Lower leg skin (tissue), 4 donors: Measurements from ENCODE around the gene PSMD2. TPM values are rescaled to one million over a fixed set of nuclear protein-coding genes. Genes with fewer than 3 reads are reported as not detected.
A peak's percentile ranks its signal among the peaks of the same experiment; 100 is the strongest.
"Not testable (repeated sequence)": the region's sequence is repeated elsewhere in the genome, so short reads cannot be mapped to it uniquely, and the experiment has no call there.

Experiments
- DNase-seq, 2 donors: peaks; one replicate each; pipeline ENCODE4 v3.0.0-alpha.2; 2019; ENCODE audit warnings: low spot score in 2 of 2
- H3K4me3 ChIP-seq: fragments of 200-600 bp; sonication (generic); 2 replicates; pipeline ENCODE4 v1.5.1; 2017; ENCODE audit warnings: mild to moderate bottlenecking, low read depth; ENCODE audit not compliant: poor library complexity, severe bottlenecking
- CTCF ChIP-seq, 3 donors: fragments of 450-650 bp; IDR thresholded peaks; one replicate each; pipeline ENCODE4 v1.5.1; 2016; ENCODE audit warnings: antibody characterized with exemption in 3 of 3, mild to moderate bottlenecking in 3 of 3, moderate library complexity in 2 of 3
- POLR2A ChIP-seq, 2 donors: fragments of 450-650 bp; IDR thresholded peaks; one replicate each; pipeline ENCODE4 v1.6.1; 2016 to 2017; ENCODE audit warnings: antibody characterized with exemption in 2 of 2, mild to moderate bottlenecking in 1 of 2, moderate library complexity in 1 of 2
- WGBS, 2 donors: methylation state at CpG; one replicate each; pipeline ENCODE4 v1.1.5; 2018; 5-methylcytosine and 5-hydroxymethylcytosine counted together
- intact Hi-C: fragments of 100-400 bp; cut with DNase I; formaldehyde crosslinking; loops from one replicate; pipeline ENCODE4 v1.15.0; 2023; ENCODE audit warnings: low total_unique reads
- total RNA-seq, 4 donors: library from RNA; depleted of rRNA; stranded (reverse); fragments of >200 nt; gene quantifications; one replicate each; pipeline ENCODE4 v1.1.0, GENCODE V29; 2016

Gene PSMD2
- total RNA-seq, 4 donors from 2014 or later, result 194 to 263 (median 211) TPM

- 44 to 52% methylated on average over 8 of the region's 8 CpGs for WGBS, 2 donors
- peak in 1 of 2 donors; percentile 54 for DNase-seq
- TF ChIP-seq CTCF (IDR thresholded peaks at IDR 0.05), result no peak
- no peak for TF ChIP-seq POLR2A (IDR thresholded peaks at IDR 0.05)
- intact Hi-C loops, result no loop called here
- H3K4me3 ChIP-seq, result no peak overlapping the region
Measured at GRCh38 chr3:184339001-184339400, 40.0 kb downstream of the PSMD2 start.

GRCh38 chr3:184339451-184340135, 40.6 kb downstream of the PSMD2 start:
- WGBS, 2 donors, result 64 to 67% methylated on average over 19 of the region's 19 CpGs
- intact Hi-C loops, H3K4me3 ChIP-seq, DNase-seq: not testable (repeated sequence)

- WGBS, 2 donors, result 55 to 56% methylated on average over 7 of the region's 7 CpGs
- no peak overlapping the region for H3K4me3 ChIP-seq
- TF ChIP-seq POLR2A (IDR thresholded peaks at IDR 0.05) (no peak), CTCF (IDR thresholded peaks at IDR 0.05) (no peak)
- DNase-seq, result peak in 1 of 2 donors; percentile 83
- intact Hi-C loops, result no loop called here
Measured at GRCh38 chr3:184341925-184342324, 42.9 kb downstream of the PSMD2 start.

GRCh38 chr3:184343200-184343876, 44.3 kb downstream of the PSMD2 start:
- DNase-seq, result no peak
- WGBS, 2 donors, result 67 to 79% methylated on average over 4 to 5 of the region's 5 CpGs
- TF ChIP-seq CTCF (IDR thresholded peaks at IDR 0.05) (no peak), POLR2A (IDR thresholded peaks at IDR 0.05) (no peak)
- intact Hi-C loops, result no loop called here
- no peak overlapping the region for H3K4me3 ChIP-seq

- WGBS, 2 donors, result 71 to 83% methylated on average over 16 to 21 of the region's 24 CpGs
- intact Hi-C loops, result no loop called here
- no peak for DNase-seq
- TF ChIP-seq CTCF (IDR thresholded peaks at IDR 0.05), result no peak
- no peak for TF ChIP-seq POLR2A (IDR thresholded peaks at IDR 0.05)
- no peak overlapping the region for H3K4me3 ChIP-seq
Measured at GRCh38 chr3:184344579-184345316, 45.7 kb downstream of the PSMD2 start.
